K562 (cell line): ENCODE measurements around the gene PYGM. TPM values are rescaled to one million over a fixed set of nuclear protein-coding genes. Genes with fewer than 3 reads are reported as not detected.

Experiments used
- BRD4 ChIP-seq: fragments of 200-600 bp; sonication (generic); IDR thresholded peaks from 2 replicates; pipeline ENCODE4 v1.6.1; 2017; ENCODE audit warnings: inconsistent platforms
- CAMTA2 ChIP-seq: fragments of 250-450 bp; sonication (Bioruptor Pico); conservative IDR thresholded peaks from 2 replicates; pipeline ENCODE4 v1.5.1; 2022
- LARP7 ChIP-seq: fragments of 450-650 bp; IDR thresholded peaks from 2 replicates; pipeline ENCODE4 v1.6.1; 2016
- SREBF1 ChIP-seq: fragments of 150-350 bp; IDR thresholded peaks from 2 replicates; pipeline ENCODE4 v1.6.1; 2014; ENCODE audit warnings: antibody characterized with exemption, low read depth, low read length, borderline replicate concordance
- TCFL5 ChIP-seq: fragments of 250-450 bp; sonication (Bioruptor Pico); conservative IDR thresholded peaks from 2 replicates; pipeline ENCODE4 v1.6.1; 2021; ENCODE audit warnings: mild to moderate bottlenecking, moderate library complexity, matching md5 sums
- ZFP1 ChIP-seq: fragments of 450-650 bp; formaldehyde crosslinking; IDR thresholded peaks from 2 replicates; pipeline ENCODE4 v1.4.0; 2020; ENCODE audit warnings: mild to moderate bottlenecking, mixed read lengths
- ZNF589 ChIP-seq: fragments of 200-800 bp; sonication (Bioruptor generic); IDR thresholded peaks from 2 replicates; pipeline ENCODE4 v1.6.1; 2016; ENCODE audit warnings: low read depth, missing genetic modification characterization, missing compliant biosample characterization
- ZNF707 ChIP-seq: fragments of 250-450 bp; sonication (Bioruptor Pico); conservative IDR thresholded peaks from 2 replicates; pipeline ENCODE4 v1.8.0; 2022; ENCODE audit warnings: inconsistent platforms, mild to moderate bottlenecking, moderate library complexity
- ZNF75A ChIP-seq: fragments of 450-650 bp; formaldehyde crosslinking; IDR thresholded peaks from 2 replicates; pipeline ENCODE4 v1.4.0; 2020; ENCODE audit warnings: mild to moderate bottlenecking
- polyA plus RNA-seq, 8 experiments: library from polyadenylated mRNA; depleted of rRNA in 4 of 8; stranded (reverse) in 5 of 8; unstranded in 3 of 8; fragments of >200 nt; fragmentation: Nextera tagmentation in 2 of 8; fragmentation: Illumina TruSeq in 1 of 8; extraction: Ambion mirVana in 2 of 8; extraction: Trizol in 1 of 8; gene quantifications; 2 replicates each; pipeline versions ENCODE4 v1.2.1 to v1.2.3, GENCODE V29; 2011 to 2014; ENCODE audit warnings: inconsistent platforms in 1 of 8, missing spikeins in 1 of 8
- total RNA-seq, 7 experiments: library from RNA; depleted of rRNA in 6 of 7; stranded (reverse); fragments of >200 nt in 6 of 7; fragmentation: Illumina TruSeq in 2 of 7; extraction: Trizol in 2 of 7; gene quantifications; 2 replicates each; pipeline versions ENCODE4 v1.2.1 to v1.2.3, GENCODE V29; 2011 to 2021; ENCODE audit warnings: low replicate concordance in 1 of 7
- TF ChIP-seq, protein P1 (sequence below): fragments of 250-450 bp; sonication (Bioruptor Pico); IDR thresholded peaks from 2 replicates; pipeline ENCODE4 v1.8.0; 2022; ENCODE audit warnings: inconsistent platforms, mild to moderate bottlenecking, moderate library complexity, borderline replicate concordance
- TF ChIP-seq, protein P2 (sequence below), 2 experiments: IDR thresholded peaks in 1 of 2; conservative IDR thresholded peaks in 1 of 2; 2 replicates each; pipeline ENCODE4 v1.6.1; 2016; ENCODE audit warnings: low read depth in 2 of 2, mild to moderate bottlenecking in 1 of 2, missing compliant biosample characterization in 1 of 2, missing genetic modification characterization in 1 of 2, moderate library complexity in 1 of 2
- TF ChIP-seq, protein P3 (sequence below): fragments of 250-450 bp; sonication (Bioruptor Pico); IDR thresholded peaks from 2 replicates; pipeline ENCODE4 v1.4.0; 2020; ENCODE audit warnings: mild to moderate bottlenecking
- TF ChIP-seq, protein P4 (sequence below): fragments of 250-450 bp; sonication (Bioruptor Pico); IDR thresholded peaks from 2 replicates; pipeline ENCODE4 v1.4.0; 2020; ENCODE audit warnings: borderline replicate concordance
- TF ChIP-seq, protein P5 (sequence below): fragments of 450-650 bp; IDR thresholded peaks from 2 replicates; pipeline ENCODE4 v1.6.1; 2016; ENCODE audit warnings: low read depth, mild to moderate bottlenecking, moderate library complexity
- TF ChIP-seq, protein P6 (sequence below): sonication (generic); formaldehyde crosslinking; IDR thresholded peaks from 2 replicates; pipeline ENCODE4 v1.8.1; 2023; ENCODE audit warnings: mild to moderate bottlenecking, missing genetic modification reagents

PYGM gene
- total and polyA plus RNA-seq, 9 of the 15 experiments (the other 6 are each of a cell fraction or from before 2014, with no cell fraction given) = 0.07 to 1.5 (median 0.68) TPM

DNA sequence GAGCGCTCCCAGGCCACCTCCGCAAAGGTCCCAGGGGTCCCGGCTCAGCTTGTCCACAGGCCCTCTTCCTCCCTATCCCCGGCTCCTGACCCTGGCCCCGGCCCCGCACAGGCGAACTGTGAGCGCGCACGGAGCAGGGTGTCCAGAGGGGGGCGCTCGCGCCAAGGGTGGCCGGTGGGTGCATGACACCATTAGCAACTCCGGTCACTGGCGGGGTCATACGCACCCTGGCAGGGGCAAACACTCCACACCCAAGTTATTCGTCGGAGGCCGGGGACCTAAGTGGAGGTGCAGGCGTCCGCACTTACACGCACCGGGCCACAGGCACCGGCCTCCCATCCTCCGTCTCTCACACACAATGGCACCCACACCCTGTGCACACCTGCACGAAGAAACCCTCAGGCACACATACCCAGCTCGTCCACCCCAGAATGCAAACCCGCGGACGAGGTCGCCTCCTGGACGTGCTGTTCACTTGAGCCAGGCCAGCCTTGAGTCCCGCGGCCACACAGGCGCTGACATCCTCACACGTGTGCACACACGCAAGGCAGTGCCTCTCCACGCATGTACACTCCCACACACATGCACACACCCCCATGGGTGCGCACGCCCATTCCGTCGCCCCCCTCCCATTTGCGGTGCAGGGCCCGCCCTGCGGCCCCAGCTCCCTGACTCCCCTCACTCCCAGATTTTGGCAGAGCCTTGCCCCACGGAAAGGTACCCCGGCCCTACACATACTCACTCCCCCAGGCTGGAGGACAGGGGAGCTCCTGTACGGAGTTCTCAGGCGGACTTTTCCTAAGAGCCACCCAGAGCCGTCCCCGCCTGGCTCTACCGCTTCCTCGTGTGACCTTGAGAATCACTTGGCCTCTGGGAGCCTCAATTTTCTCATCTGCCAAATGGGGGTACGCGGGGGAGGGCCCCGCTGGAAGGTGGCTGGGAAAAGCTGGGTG lies 15.9 kb downstream of the PYGM start, which contains the start of gene RASGRP2 (continued):
- TF ChIP-seq, protein P1, sequence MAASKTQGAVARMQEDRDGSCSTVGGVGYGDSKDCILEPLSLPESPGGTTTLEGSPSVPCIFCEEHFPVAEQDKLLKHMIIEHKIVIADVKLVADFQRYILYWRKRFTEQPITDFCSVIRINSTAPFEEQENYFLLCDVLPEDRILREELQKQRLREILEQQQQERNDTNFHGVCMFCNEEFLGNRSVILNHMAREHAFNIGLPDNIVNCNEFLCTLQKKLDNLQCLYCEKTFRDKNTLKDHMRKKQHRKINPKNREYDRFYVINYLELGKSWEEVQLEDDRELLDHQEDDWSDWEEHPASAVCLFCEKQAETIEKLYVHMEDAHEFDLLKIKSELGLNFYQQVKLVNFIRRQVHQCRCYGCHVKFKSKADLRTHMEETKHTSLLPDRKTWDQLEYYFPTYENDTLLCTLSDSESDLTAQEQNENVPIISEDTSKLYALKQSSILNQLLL (CRISPR knock-in tag) = no peak
- TF ChIP-seq, protein P2, sequence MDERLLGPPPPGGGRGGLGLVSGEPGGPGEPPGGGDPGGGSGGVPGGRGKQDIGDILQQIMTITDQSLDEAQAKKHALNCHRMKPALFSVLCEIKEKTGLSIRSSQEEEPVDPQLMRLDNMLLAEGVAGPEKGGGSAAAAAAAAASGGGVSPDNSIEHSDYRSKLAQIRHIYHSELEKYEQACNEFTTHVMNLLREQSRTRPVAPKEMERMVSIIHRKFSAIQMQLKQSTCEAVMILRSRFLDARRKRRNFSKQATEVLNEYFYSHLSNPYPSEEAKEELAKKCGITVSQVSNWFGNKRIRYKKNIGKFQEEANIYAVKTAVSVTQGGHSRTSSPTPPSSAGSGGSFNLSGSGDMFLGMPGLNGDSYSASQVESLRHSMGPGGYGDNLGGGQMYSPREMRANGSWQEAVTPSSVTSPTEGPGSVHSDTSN (CRISPR knock-in tag; IDR thresholded peaks at IDR 0.05; ENCODE audit: low read depth) = no peak
- TF ChIP-seq, protein P2 (tag; conservative IDR thresholded peaks at IDR 0.05; ENCODE audit: low read depth) = no peak
- no peak for TF ChIP-seq ZFP1 (CRISPR knock-in tag)
- TF ChIP-seq TCFL5 (CRISPR knock-in tag) = no peak
- TF ChIP-seq BRD4 = no peak; the same call in 1 of the 2 replicates
- TF ChIP-seq, protein P3, sequence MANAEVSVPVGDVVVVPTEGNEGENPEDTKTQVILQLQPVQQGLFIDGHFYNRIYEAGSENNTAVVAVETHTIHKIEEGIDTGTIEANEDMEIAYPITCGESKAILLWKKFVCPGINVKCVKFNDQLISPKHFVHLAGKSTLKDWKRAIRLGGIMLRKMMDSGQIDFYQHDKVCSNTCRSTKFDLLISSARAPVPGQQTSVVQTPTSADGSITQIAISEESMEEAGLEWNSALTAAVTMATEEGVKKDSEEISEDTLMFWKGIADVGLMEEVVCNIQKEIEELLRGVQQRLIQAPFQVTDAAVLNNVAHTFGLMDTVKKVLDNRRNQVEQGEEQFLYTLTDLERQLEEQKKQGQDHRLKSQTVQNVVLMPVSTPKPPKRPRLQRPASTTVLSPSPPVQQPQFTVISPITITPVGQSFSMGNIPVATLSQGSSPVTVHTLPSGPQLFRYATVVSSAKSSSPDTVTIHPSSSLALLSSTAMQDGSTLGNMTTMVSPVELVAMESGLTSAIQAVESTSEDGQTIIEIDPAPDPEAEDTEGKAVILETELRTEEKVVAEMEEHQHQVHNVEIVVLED (CRISPR knock-in tag) = no peak
- TF ChIP-seq, protein P4, sequence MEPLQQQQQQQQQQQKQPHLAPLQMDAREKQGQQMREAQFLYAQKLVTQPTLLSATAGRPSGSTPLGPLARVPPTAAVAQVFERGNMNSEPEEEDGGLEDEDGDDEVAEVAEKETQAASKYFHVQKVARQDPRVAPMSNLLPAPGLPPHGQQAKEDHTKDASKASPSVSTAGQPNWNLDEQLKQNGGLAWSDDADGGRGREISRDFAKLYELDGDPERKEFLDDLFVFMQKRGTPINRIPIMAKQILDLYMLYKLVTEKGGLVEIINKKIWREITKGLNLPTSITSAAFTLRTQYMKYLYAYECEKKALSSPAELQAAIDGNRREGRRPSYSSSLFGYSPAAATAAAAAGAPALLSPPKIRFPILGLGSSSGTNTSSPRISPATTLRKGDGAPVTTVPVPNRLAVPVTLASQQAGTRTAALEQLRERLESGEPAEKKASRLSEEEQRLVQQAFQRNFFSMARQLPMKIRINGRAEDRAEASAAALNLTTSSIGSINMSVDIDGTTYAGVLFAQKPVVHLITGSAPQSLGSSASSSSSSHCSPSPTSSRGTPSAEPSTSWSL (CRISPR knock-in tag) = no peak
- TF ChIP-seq, protein P5, sequence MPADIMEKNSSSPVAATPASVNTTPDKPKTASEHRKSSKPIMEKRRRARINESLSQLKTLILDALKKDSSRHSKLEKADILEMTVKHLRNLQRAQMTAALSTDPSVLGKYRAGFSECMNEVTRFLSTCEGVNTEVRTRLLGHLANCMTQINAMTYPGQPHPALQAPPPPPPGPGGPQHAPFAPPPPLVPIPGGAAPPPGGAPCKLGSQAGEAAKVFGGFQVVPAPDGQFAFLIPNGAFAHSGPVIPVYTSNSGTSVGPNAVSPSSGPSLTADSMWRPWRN = no peak
- TF ChIP-seq SREBF1 = no peak
- no peak for TF ChIP-seq ZNF75A (CRISPR knock-in tag)
- TF ChIP-seq LARP7 = peak; percentile 44; the same call in 1 of the 2 replicates
- TF ChIP-seq ZNF589 (CRISPR knock-in tag) = no peak
- no peak for TF ChIP-seq CAMTA2 (CRISPR knock-in tag)
- TF ChIP-seq, protein P6, sequence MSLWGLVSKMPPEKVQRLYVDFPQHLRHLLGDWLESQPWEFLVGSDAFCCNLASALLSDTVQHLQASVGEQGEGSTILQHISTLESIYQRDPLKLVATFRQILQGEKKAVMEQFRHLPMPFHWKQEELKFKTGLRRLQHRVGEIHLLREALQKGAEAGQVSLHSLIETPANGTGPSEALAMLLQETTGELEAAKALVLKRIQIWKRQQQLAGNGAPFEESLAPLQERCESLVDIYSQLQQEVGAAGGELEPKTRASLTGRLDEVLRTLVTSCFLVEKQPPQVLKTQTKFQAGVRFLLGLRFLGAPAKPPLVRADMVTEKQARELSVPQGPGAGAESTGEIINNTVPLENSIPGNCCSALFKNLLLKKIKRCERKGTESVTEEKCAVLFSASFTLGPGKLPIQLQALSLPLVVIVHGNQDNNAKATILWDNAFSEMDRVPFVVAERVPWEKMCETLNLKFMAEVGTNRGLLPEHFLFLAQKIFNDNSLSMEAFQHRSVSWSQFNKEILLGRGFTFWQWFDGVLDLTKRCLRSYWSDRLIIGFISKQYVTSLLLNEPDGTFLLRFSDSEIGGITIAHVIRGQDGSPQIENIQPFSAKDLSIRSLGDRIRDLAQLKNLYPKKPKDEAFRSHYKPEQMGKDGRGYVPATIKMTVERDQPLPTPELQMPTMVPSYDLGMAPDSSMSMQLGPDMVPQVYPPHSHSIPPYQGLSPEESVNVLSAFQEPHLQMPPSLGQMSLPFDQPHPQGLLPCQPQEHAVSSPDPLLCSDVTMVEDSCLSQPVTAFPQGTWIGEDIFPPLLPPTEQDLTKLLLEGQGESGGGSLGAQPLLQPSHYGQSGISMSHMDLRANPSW (CRISPR knock-in tag) = no peak
- TF ChIP-seq ZNF707 (CRISPR knock-in tag) = no peak
